Measurements from ENCODE around the gene SRGAP1.
"Not testable (repeated sequence)": the region's sequence is repeated elsewhere in the genome, so short reads cannot be mapped to it uniquely, and the experiment has no call there.

SRGAP1 gene

GRCh38 chr12:64019654-64020053 lies 175.2 kb downstream of the SRGAP1 start:
- Histone ChIP-seq H3K27ac (no peak overlapping the region), H3K4me3 (no peak overlapping the region)

GRCh38 chr12:64025174-64025958 lies 180.9 kb downstream of the SRGAP1 start:
- no peak overlapping the region for H3K4me3 ChIP-seq
- no peak overlapping the region for H3K27ac ChIP-seq

- no peak overlapping the region for H3K4me3 ChIP-seq
- no peak overlapping the region for H3K27ac ChIP-seq
Observed at GRCh38 chr12:64027311-64027710, 182.8 kb downstream of the SRGAP1 start.

- H3K27ac ChIP-seq = no peak overlapping the region
- no peak overlapping the region for H3K4me3 ChIP-seq
Observed at GRCh38 chr12:64028541-64028940, 184.0 kb downstream of the SRGAP1 start.

- Histone ChIP-seq H3K4me3 (no peak overlapping the region), H3K27ac (no peak overlapping the region)
Observed at GRCh38 chr12:64029013-64029857, 184.7 kb downstream of the SRGAP1 start.

GRCh38 chr12:64030155-64030554 lies 185.7 kb downstream of the SRGAP1 start:
- Histone ChIP-seq H3K4me3 (no peak overlapping the region), H3K27ac (no peak overlapping the region)

- H3K27ac ChIP-seq = not testable (repeated sequence)
Observed at GRCh38 chr12:64034056-64034455, 189.6 kb downstream of the SRGAP1 start.

GRCh38 chr12:64034901-64035576 lies 190.5 kb downstream of the SRGAP1 start:
- no peak overlapping the region for H3K27ac ChIP-seq
- H3K4me3 ChIP-seq = no peak overlapping the region

More at GRCh38 chr12:64034056-64034455, 189.6 kb downstream of the SRGAP1 start:
- H3K4me3 ChIP-seq = not testable (repeated sequence)

- Histone ChIP-seq H3K27ac (no peak overlapping the region), H3K4me3 (no peak overlapping the region)
Observed at GRCh38 chr12:64036414-64036813, 191.9 kb downstream of the SRGAP1 start.

- Histone ChIP-seq H3K27ac (peak overlapping the region in 6 of 21 experiments; percentile 3 to 60 (median 22)), H3K4me3 (no peak overlapping the region)
Observed at GRCh38 chr12:64039281-64039871, 194.9 kb downstream of the SRGAP1 start.

- Histone ChIP-seq H3K4me3 (no peak overlapping the region), H3K27ac (no peak overlapping the region)
Observed at GRCh38 chr12:64042911-64043310, 198.4 kb downstream of the SRGAP1 start.

GRCh38 chr12:64044191-64044590 lies 199.7 kb downstream of the SRGAP1 start:
- H3K27ac ChIP-seq = no peak overlapping the region
- no peak overlapping the region for H3K4me3 ChIP-seq

- no peak overlapping the region for H3K27ac ChIP-seq
- no peak overlapping the region for H3K4me3 ChIP-seq
Observed at GRCh38 chr12:64051057-64051456, 206.6 kb downstream of the SRGAP1 start.

- Histone ChIP-seq H3K27ac (no peak overlapping the region), H3K4me3 (no peak overlapping the region)
Observed at GRCh38 chr12:64053117-64053516, 208.6 kb downstream of the SRGAP1 start.

GRCh38 chr12:64054079-64054520 lies 209.6 kb downstream of the SRGAP1 start:
- Histone ChIP-seq H3K27ac (no peak overlapping the region), H3K4me3 (no peak overlapping the region)

GRCh38 chr12:64056741-64057140 lies 212.2 kb downstream of the SRGAP1 start:
- no peak overlapping the region for H3K27ac ChIP-seq
- H3K4me3 ChIP-seq = no peak overlapping the region

- H3K4me3 ChIP-seq = no peak overlapping the region
Observed at GRCh38 chr12:64057706-64058105, 213.2 kb downstream of the SRGAP1 start.

GRCh38 chr12:64058541-64059265 lies 214.2 kb downstream of the SRGAP1 start:
- Histone ChIP-seq H3K27ac (no peak overlapping the region), H3K4me3 (no peak overlapping the region)

More at GRCh38 chr12:64057706-64058105, 213.2 kb downstream of the SRGAP1 start:
- H3K27ac ChIP-seq = no peak overlapping the region

- Histone ChIP-seq H3K27ac (no peak overlapping the region), H3K4me3 (no peak overlapping the region)
Observed at GRCh38 chr12:64059685-64060084, 215.2 kb downstream of the SRGAP1 start.
